Measurements from ENCODE around the gene ATP2C2.
"Not testable (repeated sequence)": the region's sequence is repeated elsewhere in the genome, so short reads cannot be mapped to it uniquely, and the experiment has no call there.

DNA sequence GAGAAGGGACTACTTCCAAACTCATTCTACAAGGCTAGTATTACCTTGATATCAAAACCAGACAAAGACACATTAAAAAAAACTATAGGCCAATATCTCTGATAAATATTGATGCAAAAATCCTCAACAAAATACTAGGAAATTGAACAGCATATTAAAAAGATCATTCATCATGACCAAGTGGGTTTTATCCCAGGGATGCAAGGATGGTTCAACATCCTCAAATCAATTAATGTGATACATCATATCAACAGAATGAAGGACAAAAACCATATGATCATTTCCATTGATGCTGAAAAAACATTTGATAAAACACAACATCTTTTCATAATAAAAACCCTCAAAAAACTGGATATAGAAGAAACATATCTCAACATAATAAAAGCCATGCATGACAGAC is 31.1 kb upstream of the ATP2C2 start:
- not testable (repeated sequence) for TF ChIP-seq POLR2A (IDR thresholded peaks at IDR 0.05)
- TF ChIP-seq, protein P1, sequence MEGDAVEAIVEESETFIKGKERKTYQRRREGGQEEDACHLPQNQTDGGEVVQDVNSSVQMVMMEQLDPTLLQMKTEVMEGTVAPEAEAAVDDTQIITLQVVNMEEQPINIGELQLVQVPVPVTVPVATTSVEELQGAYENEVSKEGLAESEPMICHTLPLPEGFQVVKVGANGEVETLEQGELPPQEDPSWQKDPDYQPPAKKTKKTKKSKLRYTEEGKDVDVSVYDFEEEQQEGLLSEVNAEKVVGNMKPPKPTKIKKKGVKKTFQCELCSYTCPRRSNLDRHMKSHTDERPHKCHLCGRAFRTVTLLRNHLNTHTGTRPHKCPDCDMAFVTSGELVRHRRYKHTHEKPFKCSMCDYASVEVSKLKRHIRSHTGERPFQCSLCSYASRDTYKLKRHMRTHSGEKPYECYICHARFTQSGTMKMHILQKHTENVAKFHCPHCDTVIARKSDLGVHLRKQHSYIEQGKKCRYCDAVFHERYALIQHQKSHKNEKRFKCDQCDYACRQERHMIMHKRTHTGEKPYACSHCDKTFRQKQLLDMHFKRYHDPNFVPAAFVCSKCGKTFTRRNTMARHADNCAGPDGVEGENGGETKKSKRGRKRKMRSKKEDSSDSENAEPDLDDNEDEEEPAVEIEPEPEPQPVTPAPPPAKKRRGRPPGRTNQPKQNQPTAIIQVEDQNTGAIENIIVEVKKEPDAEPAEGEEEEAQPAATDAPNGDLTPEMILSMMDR (IDR thresholded peaks at IDR 0.05), result not testable (repeated sequence)

Measured in right lobe of liver (tissue), 4 donors.